ENCODE data around the gene STEAP3. TPM values are rescaled to one million over a fixed set of nuclear protein-coding genes. Genes with fewer than 3 reads are reported as not detected.
A peak's percentile ranks its signal among the peaks of the same experiment; 100 is the strongest.

STEAP3 gene
- total RNA-seq, 4 donors from 2014 or later = 10.1 to 21.7 (median 10.6) TPM

DNA sequence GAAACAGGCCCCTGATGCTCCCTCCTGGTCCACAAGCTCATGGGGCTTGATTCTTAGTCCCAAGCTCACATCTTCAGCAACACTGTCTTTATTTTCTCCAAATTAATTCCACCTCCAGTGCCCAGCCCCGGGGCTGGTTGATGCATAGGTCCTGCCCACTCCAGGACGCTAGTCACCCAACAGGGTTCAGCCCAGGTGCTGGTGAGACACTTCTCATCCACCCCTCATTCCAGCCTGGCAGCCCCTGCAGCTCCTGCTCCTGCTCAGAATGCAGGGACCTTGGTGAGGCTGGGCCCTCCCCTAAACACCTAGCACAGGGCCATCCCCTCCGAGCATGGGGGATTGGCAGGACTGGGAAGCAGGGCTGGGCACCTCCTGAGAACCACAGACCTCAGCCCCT is 25.7 kb downstream of the STEAP3 start:
- peaks cover 0 to 43% of the 10 kb centered on the region in 2 donors for H3K36me3 ChIP-seq
- no peaks in the 10 kb centered on the region for H3K27me3 ChIP-seq

DNA sequence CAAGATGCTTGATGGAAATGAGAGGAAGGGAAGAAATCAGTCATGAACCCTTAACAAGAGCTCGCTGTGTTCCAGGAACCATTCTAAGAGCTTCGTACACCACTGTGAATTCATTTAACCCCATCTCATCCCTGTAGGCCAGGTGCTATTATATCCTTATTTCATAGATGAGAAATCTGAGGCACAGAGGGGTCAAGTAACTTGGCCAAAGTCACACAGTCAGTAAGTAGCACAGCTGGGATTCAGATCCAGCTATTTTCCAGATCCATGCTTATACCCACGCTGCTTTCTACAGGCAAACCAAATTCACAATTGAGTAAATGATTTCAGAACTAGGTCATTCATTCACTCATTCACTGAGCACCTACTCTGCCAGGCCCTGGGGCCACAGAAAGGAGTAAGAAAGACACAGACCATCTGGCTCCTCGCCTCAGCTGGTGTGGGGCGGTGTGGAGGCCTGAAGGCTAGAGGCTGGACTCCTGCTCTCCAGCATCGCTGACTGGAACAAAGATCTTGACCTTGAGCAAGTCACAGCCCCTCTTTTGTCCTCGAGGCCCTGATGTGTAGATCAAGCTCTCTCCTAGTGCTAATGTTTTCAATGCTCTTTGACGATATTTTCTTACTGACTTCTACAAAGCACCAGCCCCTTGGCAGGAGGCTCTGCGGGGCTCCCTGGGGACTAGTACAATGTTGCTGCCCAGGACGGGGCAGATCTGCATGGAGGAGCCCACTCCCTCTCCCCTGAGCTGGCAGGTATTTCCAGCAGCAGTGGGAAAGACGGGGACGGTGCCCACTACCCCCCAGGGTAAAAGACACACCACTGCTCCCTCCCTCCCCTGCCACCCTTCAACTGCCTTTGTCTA is 26.5 kb downstream of the STEAP3 start:
- Histone ChIP-seq H3K27ac (peak overlapping the region in 3 of 4 donors; percentile 72 to 94 (median 86)), H3K9me3 (no peaks in the 10 kb centered on the region), H3K4me1 (peaks cover 22 to 23% of the 10 kb centered on the region in 2 donors), H3K36me3 (peaks cover 0 to 50% of the 10 kb centered on the region in 2 donors), H3K27me3 (no peaks in the 10 kb centered on the region), H3K4me3 (no peak overlapping the region)
- no peak for TF ChIP-seq POLR2A (IDR thresholded peaks at IDR 0.05)
- TF ChIP-seq, protein P1, sequence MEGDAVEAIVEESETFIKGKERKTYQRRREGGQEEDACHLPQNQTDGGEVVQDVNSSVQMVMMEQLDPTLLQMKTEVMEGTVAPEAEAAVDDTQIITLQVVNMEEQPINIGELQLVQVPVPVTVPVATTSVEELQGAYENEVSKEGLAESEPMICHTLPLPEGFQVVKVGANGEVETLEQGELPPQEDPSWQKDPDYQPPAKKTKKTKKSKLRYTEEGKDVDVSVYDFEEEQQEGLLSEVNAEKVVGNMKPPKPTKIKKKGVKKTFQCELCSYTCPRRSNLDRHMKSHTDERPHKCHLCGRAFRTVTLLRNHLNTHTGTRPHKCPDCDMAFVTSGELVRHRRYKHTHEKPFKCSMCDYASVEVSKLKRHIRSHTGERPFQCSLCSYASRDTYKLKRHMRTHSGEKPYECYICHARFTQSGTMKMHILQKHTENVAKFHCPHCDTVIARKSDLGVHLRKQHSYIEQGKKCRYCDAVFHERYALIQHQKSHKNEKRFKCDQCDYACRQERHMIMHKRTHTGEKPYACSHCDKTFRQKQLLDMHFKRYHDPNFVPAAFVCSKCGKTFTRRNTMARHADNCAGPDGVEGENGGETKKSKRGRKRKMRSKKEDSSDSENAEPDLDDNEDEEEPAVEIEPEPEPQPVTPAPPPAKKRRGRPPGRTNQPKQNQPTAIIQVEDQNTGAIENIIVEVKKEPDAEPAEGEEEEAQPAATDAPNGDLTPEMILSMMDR (IDR thresholded peaks at IDR 0.05 in 4 of 5, conservative IDR thresholded peaks at IDR 0.05 in 1 of 5) = no peak
- no peak for ATAC-seq
- DNase-seq = no peak
- intact Hi-C loops (cut with DNase I; ENCODE audit: low total_unique reads) (no loop called here), in situ Hi-C loops (cut with MboI; ENCODE audit: low sequenced_read_pairs in 4 of 4) (no loop called here)

More for the DNA sequence above, 25.7 kb downstream of the STEAP3 start:
- Histone ChIP-seq H3K9me3 (no peaks in the 10 kb centered on the region), H3K27ac (peak overlapping the region in 1 of 4 donors; percentile 94), H3K4me3 (no peak overlapping the region), H3K4me1 (peaks cover 22 to 26% of the 10 kb centered on the region in 2 donors)
- no peak for ATAC-seq
- no peak for DNase-seq
- intact Hi-C loops (cut with DNase I; ENCODE audit: low total_unique reads) = no loop called here
- in situ Hi-C loops (cut with MboI; ENCODE audit: low sequenced_read_pairs in 4 of 4) = no loop called here
- no peak for TF ChIP-seq POLR2A (IDR thresholded peaks at IDR 0.05)
- TF ChIP-seq, protein P1 (IDR thresholded peaks at IDR 0.05 in 4 of 5, conservative IDR thresholded peaks at IDR 0.05 in 1 of 5) = no peak

DNA sequence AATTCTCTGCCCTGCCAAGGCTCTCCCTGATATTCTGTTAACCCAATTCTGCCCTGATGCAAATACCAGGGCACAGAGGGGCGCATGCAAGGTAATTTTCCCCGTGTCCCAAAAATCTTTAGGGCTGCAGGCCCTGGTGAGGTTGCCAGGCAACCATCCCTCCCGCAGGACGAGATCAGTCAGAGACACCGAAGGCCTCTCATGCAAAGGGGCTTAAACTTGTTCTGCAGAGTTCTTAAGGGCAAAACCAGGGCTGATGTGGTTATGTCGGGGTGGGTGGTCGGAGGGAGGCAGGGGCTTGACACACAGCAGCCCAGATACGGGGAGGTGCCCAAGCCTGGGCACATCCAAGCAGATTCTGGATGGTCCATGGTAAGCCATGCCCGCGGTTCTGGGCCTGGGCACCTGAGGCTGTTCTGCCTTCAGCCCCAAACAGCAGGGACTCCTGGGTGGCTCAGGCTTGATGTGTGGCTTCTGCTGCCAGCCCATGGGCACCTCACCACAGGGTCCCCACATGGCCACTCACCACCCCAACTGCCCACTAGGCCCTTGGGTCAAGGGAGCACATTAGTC is 27.2 kb downstream of the STEAP3 start:
- intact Hi-C loops (cut with DNase I; ENCODE audit: low total_unique reads) (loop anchor here (1.0 kb wide), 1 partner anchor 8 kb away; no protein-coding TSS in a partner anchor), in situ Hi-C loops (cut with MboI; ENCODE audit: low sequenced_read_pairs in 4 of 4) (no loop called here)
- DNase-seq = no peak
- H3K36me3 ChIP-seq = peaks cover 0 to 46% of the 10 kb centered on the region in 2 donors
- no peak overlapping the region for H3K4me3 ChIP-seq
- H3K27me3 ChIP-seq = no peaks in the 10 kb centered on the region
- peaks cover 22 to 23% of the 10 kb centered on the region in 2 donors for H3K4me1 ChIP-seq
- ATAC-seq = no peak
- TF ChIP-seq POLR2A (IDR thresholded peaks at IDR 0.05) = no peak
- TF ChIP-seq, protein P1 (IDR thresholded peaks at IDR 0.05 in 4 of 5, conservative IDR thresholded peaks at IDR 0.05 in 1 of 5) = no peak
- H3K9me3 ChIP-seq = no peaks in the 10 kb centered on the region
- peak overlapping the region in 3 of 4 donors; percentile 72 to 94 (median 86) for H3K27ac ChIP-seq

DNA sequence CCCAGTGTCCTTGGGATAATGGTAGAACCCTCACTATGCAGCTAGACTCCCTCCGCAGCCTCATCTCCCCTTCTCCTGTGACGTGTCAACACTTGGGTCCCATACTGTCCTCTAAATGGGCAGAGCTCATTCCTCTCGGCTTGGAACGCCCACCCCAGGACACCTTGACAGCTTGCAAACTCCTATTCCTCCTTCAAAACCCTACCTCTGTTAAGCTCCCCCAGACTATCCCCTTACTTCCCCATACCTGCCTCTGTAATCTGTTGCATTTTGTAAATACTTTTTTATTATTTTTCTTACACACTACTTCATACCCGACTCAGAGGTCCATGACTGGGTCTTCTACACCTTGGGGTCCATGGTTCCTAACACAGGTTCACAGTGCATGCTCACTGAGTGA is 28.0 kb downstream of the STEAP3 start:
- DNase-seq = no peak
- no peak overlapping the region for H3K4me3 ChIP-seq
- no peaks in the 10 kb centered on the region for H3K9me3 ChIP-seq
- peaks cover 22 to 23% of the 10 kb centered on the region in 2 donors for H3K4me1 ChIP-seq
- H3K36me3 ChIP-seq = peaks cover 0 to 42% of the 10 kb centered on the region in 2 donors
- in situ Hi-C loops (cut with MboI; ENCODE audit: low sequenced_read_pairs in 4 of 4) = no loop called here
- intact Hi-C loops (cut with DNase I; ENCODE audit: low total_unique reads) = loop anchor here (1.0 kb wide), 1 partner anchor 8 kb away; no protein-coding TSS in a partner anchor
- no peak for ATAC-seq
- H3K27me3 ChIP-seq = no peaks in the 10 kb centered on the region
- peak overlapping the region; percentile 72 to 94 (median 79) for H3K27ac ChIP-seq
- TF ChIP-seq, protein P1 (IDR thresholded peaks at IDR 0.05 in 4 of 5, conservative IDR thresholded peaks at IDR 0.05 in 1 of 5) = no peak
- no peak for TF ChIP-seq POLR2A (IDR thresholded peaks at IDR 0.05)
